HEK293T (cell line): ENCODE results near the gene SPPL2A.

Experiments
- FOXA1 ChIP-seq: fragments of 450-650 bp; IDR thresholded peaks from 2 replicates; pipeline ENCODE4 v1.6.1; 2016; ENCODE audit warnings: mild to moderate bottlenecking
- FOXM1 ChIP-seq: fragments of 450-650 bp; IDR thresholded peaks from 2 replicates; pipeline ENCODE4 v1.6.1; 2017; ENCODE audit warnings: mild to moderate bottlenecking, borderline replicate concordance
- ZNF384 ChIP-seq: fragments of 450-650 bp; IDR thresholded peaks from 2 replicates; pipeline ENCODE4 v1.6.1; 2016

DNA sequence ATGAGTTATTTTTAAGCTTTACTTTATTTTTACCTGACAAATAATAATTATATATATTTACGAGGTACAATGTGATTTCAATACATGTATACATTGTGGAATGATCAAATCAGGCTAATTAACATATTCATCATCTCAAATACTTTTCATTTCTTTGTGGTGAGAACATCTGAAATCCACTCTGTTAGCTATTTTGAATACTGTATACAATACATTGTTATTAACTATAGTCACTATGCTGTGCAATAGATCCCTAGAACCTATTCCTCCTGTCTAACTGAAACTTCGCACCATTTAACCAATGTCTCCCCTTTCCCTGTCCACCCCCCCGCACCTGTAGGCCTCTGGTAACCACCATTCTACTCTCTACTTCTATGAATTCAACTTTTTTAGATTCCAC lies 7.9 kb upstream of the SPPL2A start:
- no peak for TF ChIP-seq ZNF384
- TF ChIP-seq FOXM1, result no peak
- no peak for TF ChIP-seq FOXA1
